GM13976 (cell line): ENCODE measurements around the gene UBE2I.

Experiments
- DNase-seq: peaks from one replicate; pipeline ENCODE4 v3.0.0; 2012; ENCODE audit warnings: low spot score
- in situ Hi-C: fragments of 300-500 bp; cut with MboI; formaldehyde crosslinking; loops from one replicate; pipeline ENCODE4 v1.12.0; 2022; ENCODE audit warnings: low sequenced_read_pairs, mixed read lengths, inconsistent platforms; ENCODE audit not compliant: unreplicated experiment
- TF ChIP-seq, protein P1 (sequence below): IDR thresholded peaks from 2 replicates; pipeline ENCODE4 v1.5.1; 2012; ENCODE audit warnings: borderline replicate concordance, mild to moderate bottlenecking; ENCODE audit not compliant: insufficient read depth; ENCODE audit errors: extremely low read depth, missing control alignments, control extremely low read depth

Gene UBE2I

DNA sequence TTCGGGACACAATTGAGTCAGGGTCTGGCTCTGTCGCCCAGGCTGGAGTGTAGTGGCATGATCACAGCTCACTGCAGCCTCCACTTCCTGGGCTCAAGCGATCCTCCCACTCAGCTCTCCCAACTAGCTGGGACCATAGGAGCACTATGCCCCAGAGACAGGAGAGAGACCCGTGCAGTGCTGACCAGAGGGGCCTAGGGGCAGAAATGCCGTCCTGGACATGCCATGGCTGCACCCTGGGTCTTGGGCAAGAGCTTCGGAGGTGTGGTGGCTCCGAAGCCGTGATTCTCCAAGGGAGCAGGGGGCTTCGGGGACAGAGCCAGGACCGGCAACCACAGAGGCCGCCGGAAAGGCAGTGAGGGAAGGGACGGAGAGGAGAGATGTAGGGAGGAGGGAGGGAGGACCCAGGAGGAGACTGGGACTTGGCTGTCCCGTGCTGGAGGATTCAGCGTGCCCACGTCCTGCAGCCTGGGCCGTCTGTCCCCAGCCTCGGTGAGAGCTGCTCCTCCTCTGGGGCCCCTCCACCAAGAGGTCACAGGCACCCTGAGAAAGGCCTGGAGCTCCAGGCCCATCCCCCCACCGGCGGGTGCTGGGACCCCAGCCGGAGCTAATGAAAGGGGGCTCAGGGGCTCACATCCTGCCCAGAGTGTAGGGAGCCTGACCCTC lies 31.7 kb upstream of the UBE2I start:
- no peak for DNase-seq
- TF ChIP-seq, protein P1, sequence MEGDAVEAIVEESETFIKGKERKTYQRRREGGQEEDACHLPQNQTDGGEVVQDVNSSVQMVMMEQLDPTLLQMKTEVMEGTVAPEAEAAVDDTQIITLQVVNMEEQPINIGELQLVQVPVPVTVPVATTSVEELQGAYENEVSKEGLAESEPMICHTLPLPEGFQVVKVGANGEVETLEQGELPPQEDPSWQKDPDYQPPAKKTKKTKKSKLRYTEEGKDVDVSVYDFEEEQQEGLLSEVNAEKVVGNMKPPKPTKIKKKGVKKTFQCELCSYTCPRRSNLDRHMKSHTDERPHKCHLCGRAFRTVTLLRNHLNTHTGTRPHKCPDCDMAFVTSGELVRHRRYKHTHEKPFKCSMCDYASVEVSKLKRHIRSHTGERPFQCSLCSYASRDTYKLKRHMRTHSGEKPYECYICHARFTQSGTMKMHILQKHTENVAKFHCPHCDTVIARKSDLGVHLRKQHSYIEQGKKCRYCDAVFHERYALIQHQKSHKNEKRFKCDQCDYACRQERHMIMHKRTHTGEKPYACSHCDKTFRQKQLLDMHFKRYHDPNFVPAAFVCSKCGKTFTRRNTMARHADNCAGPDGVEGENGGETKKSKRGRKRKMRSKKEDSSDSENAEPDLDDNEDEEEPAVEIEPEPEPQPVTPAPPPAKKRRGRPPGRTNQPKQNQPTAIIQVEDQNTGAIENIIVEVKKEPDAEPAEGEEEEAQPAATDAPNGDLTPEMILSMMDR, result no peak
- in situ Hi-C loops, result no loop called here

DNA sequence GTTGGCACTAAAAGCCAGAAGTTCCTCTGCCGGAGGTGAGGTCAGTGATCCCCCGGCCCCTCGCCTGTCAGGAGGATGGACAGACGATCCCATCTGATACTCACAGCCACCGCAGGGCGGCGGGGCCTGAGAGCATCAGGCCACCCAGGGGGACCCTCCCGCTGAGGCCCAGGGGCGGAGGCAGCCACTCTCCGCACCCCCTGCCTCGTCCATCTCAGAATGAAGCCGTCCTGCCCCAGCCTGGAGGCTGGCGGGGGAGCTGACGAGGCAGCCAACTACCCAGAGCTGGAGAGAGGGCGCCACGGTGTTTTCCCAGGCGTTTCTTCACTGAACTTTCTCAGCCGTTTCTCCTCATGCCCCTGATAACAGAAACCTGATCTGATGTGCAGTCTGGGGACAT lies 31.0 kb upstream of the UBE2I start:
- no peak for DNase-seq
- TF ChIP-seq, protein P1, result no peak
- in situ Hi-C loops, result no loop called here

DNA sequence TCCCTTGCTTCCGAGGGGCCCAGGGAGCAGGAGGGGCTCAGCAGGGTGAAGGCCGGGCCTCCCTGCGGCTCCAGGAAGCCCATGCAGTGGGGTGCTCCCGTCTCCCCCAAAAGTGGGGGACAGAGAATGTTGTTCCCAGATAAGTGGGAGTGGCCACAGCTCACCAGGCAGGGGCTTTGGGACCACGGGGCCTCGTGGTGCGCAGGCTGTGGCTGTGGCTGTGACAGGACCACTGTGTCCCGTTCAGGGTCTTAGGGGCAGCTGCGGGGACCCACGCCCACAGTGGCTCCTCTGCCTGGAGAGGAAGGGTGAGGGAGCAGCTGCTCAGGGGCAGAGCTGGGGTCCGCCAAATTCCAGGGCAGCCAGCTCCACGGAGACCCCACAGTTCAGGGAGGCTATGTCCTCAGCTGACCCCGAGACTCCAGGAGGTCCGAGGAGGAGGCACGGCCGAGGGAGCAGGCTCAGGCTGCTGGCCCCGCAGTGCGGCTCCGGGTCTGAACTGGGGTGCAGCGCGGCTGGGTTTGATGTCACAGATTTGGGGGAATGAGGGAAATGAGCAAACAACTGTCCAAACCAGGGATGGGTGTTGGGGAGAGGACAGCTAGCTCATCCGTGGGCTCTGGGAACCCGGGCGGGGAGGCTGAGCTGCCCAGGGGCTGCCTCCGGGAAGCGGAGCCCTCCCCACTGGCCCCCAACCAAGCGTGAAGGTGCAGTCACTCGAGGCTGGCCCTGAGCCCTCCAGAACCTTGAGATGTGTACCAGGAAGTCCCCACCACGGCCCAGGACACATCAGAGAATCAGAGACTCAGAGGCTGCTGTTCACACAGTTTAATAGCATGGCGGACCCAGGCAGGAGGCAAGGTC lies 30.1 kb upstream of the UBE2I start:
- no peak for DNase-seq
- TF ChIP-seq, protein P1, result no peak
- in situ Hi-C loops, result no loop called here

DNA sequence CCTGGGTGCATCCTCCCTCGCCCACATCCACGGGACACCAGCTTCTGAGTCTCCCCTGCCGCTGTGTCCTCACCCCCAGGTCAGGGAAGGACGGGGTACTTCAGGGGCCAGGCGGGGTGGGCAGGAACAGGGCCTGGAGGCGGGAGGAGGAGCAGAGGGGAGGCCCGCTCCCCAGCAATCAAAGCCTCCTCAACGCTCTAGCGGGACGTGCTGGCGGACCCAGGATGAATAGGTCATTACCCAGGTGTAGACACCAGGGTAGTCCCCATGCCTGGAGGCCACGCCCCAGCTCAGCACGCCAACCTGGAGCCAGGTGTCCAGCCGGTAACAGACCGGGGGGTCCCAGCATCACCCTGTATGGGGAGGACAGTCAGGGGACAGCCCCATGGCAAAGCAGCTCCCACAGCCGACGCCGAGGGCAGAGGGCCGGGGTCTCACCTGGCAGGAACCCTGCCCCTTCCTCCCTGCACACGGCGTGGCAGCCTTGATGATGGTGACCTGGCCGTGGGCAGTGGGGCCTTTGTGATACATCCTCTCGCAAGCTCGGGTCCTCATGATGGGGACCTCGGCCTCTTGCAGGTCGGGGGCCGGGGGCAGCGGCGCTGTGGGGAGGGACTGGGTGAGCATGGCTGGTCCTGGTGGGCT lies 29.4 kb upstream of the UBE2I start:
- TF ChIP-seq, protein P1, result no peak
- DNase-seq, result no peak
- in situ Hi-C loops, result no loop called here

DNA sequence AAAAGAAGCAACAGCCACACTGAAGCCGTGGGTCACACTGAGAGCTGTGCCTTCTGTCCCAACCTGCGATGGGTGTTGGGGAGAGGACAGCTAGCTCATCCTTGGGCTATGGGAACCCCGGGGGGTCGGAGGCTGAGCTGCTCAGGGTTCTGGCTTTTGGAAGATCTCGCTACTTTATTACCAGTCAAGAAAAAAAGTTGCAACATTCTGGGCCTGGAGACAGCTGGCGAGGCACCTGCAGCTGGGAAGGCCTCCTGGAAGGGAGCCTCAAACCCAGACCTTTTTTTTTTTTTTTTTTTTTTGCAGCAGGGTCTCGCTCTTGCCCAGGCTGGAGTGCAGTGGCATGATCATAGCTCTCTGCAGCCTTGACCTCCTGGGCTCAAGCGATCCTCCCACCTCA lies 28.7 kb upstream of the UBE2I start:
- DNase-seq, result no peak
- in situ Hi-C loops, result no loop called here
- TF ChIP-seq, protein P1, result no peak

DNA sequence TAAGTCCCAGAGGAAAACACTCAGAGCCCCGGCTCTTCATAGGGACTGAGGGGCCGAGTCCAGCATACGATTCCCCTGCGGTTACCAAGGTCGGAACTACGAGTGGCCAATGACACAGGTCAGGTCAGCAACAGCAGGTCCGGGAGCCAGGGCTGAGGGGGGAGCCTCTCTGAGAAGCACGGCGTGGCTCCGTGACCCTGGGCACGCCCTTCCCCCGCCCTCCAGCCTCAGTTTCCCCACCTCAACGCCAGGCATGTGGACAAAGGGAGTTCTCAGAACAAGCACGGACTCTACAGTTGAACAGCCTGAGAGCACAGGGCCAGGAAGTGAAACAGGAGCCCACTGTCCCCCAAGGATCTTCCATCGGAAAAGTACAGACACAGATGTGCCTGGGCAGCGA lies 27.9 kb upstream of the UBE2I start:
- in situ Hi-C loops, result no loop called here
- TF ChIP-seq, protein P1, result no peak
- no peak for DNase-seq
